ENCODE data around the gene RUFY4. TPM values are rescaled to one million over a fixed set of nuclear protein-coding genes. Genes with fewer than 3 reads are reported as not detected.
A peak's percentile ranks its signal among the peaks of the same experiment; 100 is the strongest.
"Not testable (repeated sequence)": the region's sequence is repeated elsewhere in the genome, so short reads cannot be mapped to it uniquely, and the experiment has no call there.

The RUFY4 gene
- under 1 TPM; 0.30 to 0.81 TPM for total RNA-seq
- polyA plus RNA-seq = under 1 TPM in 1 of 2 donors, not detected in 1; 0.16 TPM

- H3K36me3 Mint-ChIP-seq; H3K4me1 ChIP-seq (ENCODE audit: insufficient read depth, low read length); POLR2A ChIA-PET (ENCODE audit: partially characterized antibody): not testable (repeated sequence)
Measured at GRCh38 chr2:218068721-218069334, at the start of gene RUFY4. Gene RUFY4 (plus strand): TSS chr2:218069253. CDS start chr2:218070606, 1,353 bp downstream.

GRCh38 chr2:218019411-218020060, 49.5 kb upstream of the RUFY4 start:
- Mint-ChIP-seq H3K36me3 (no peaks in the 10 kb centered on the region), H3K27ac (no peak overlapping the region), H3K4me3 (no peak overlapping the region), H3K4me1 (peaks cover 0 to 1% (median 0%) of the 10 kb centered on the region in 4 donors), H3K27me3 (peaks cover 3 to 4% of the 10 kb centered on the region in 2 donors), H3K9me3 (no peaks in the 10 kb centered on the region)
- DNase-seq = no peak
- no peak overlapping the region for H3K4me3 ChIP-seq (ENCODE audit: low read length in 2 of 2)
- no peaks in the 10 kb centered on the region for H3K27me3 ChIP-seq (ENCODE audit: insufficient read depth, low read length)
- H3K36me3 ChIP-seq (ENCODE audit: insufficient read depth, low read length) = no peaks in the 10 kb centered on the region
- H3K4me1 ChIP-seq (ENCODE audit: insufficient read depth, low read length) = no peaks in the 10 kb centered on the region
- no peak overlapping the region for H3K27ac ChIP-seq (ENCODE audit: low read depth, low read length)
- POLR2A ChIA-PET (ENCODE audit: partially characterized antibody) = no interaction called here
- H3K9me3 ChIP-seq (ENCODE audit: control insufficient read depth in 1 of 2, low read length in 2 of 2) = no peaks in the 10 kb centered on the region
- CTCF ChIA-PET (ENCODE audit: partially characterized antibody) = no interaction called here
- intact Hi-C loops (cut with micrococcal nuclease) = no loop called here

More at GRCh38 chr2:218068721-218069334, at the start of gene RUFY4:
- not testable (repeated sequence) for H3K9me3 ChIP-seq (ENCODE audit: control insufficient read depth in 1 of 2, low read length in 2 of 2); H3K27ac ChIP-seq (ENCODE audit: low read depth, low read length); H3K9me3 Mint-ChIP-seq; H3K36me3 ChIP-seq (ENCODE audit: insufficient read depth, low read length); H3K27me3 ChIP-seq (ENCODE audit: insufficient read depth, low read length)
- peaks cover 7 to 22% of the 10 kb centered on the region in 2 donors for H3K27me3 Mint-ChIP-seq
- peak within 1 kb of the TSS; percentile 55 to 84 (median 74) for H3K4me3 Mint-ChIP-seq
- H3K4me3 ChIP-seq (ENCODE audit: low read length in 2 of 2) = peak within 1 kb of the TSS in 1 of 2 donors; percentile 48
- CTCF ChIA-PET (ENCODE audit: partially characterized antibody) = interaction anchor here (1.0 to 2.9 kb wide), 10 partner anchors 9 to 283 kb away, joined by 3 to 11 read pairs (median 4); no protein-coding TSS in a partner anchor
- intact Hi-C loops (cut with micrococcal nuclease) = loop anchor here (1.0 kb wide), 2 partner anchors 280 to 284 kb away; no protein-coding TSS in a partner anchor
- DNase-seq = peak; percentile 69 to 78 (median 77)
- H3K27ac Mint-ChIP-seq = peak within 1 kb of the TSS in 5 of 7 donors; percentile 42 to 72 (median 65)
- H3K4me1 Mint-ChIP-seq = peaks cover 3 to 11% (median 8%) of the 10 kb centered on the region in 4 donors

- H3K27me3 ChIP-seq (ENCODE audit: insufficient read depth, low read length) = no peaks in the 10 kb centered on the region
- Mint-ChIP-seq H3K9me3 (no peaks in the 10 kb centered on the region), H3K27me3 (peaks cover 2 to 3% of the 10 kb centered on the region in 2 donors), H3K27ac (no peak overlapping the region), H3K4me1 (no peaks in the 10 kb centered on the region), H3K36me3 (no peaks in the 10 kb centered on the region), H3K4me3 (no peak overlapping the region)
- no peaks in the 10 kb centered on the region for H3K4me1 ChIP-seq (ENCODE audit: insufficient read depth, low read length)
- no peak for DNase-seq
- intact Hi-C loops (cut with micrococcal nuclease) = no loop called here
- no peaks in the 10 kb centered on the region for H3K36me3 ChIP-seq (ENCODE audit: insufficient read depth, low read length)
- no peak overlapping the region for H3K4me3 ChIP-seq (ENCODE audit: low read length in 2 of 2)
- H3K9me3 ChIP-seq (ENCODE audit: control insufficient read depth in 1 of 2, low read length in 2 of 2) = no peaks in the 10 kb centered on the region
- ChIA-PET POLR2A (ENCODE audit: partially characterized antibody) (no interaction called here), CTCF (ENCODE audit: partially characterized antibody) (no interaction called here)
- no peak overlapping the region for H3K27ac ChIP-seq (ENCODE audit: low read depth, low read length)
Measured at GRCh38 chr2:218020281-218020680, 48.8 kb upstream of the RUFY4 start.

GRCh38 chr2:218020966-218021535, 48.0 kb upstream of the RUFY4 start:
- Histone ChIP-seq H3K27me3 (ENCODE audit: insufficient read depth, low read length) (no peaks in the 10 kb centered on the region), H3K36me3 (ENCODE audit: insufficient read depth, low read length) (no peaks in the 10 kb centered on the region), H3K27ac (ENCODE audit: low read depth, low read length) (no peak overlapping the region), H3K4me3 (ENCODE audit: low read length in 2 of 2) (no peak overlapping the region), H3K4me1 (ENCODE audit: insufficient read depth, low read length) (no peaks in the 10 kb centered on the region), H3K9me3 (ENCODE audit: control insufficient read depth in 1 of 2, low read length in 2 of 2) (no peaks in the 10 kb centered on the region)
- intact Hi-C loops (cut with micrococcal nuclease) = no loop called here
- no peak overlapping the region for H3K4me3 Mint-ChIP-seq
- no peaks in the 10 kb centered on the region for H3K4me1 Mint-ChIP-seq
- H3K36me3 Mint-ChIP-seq = no peaks in the 10 kb centered on the region
- ChIA-PET CTCF (ENCODE audit: partially characterized antibody) (no interaction called here), POLR2A (ENCODE audit: partially characterized antibody) (no interaction called here)
- peaks cover 2 to 3% of the 10 kb centered on the region in 2 donors for H3K27me3 Mint-ChIP-seq
- DNase-seq = no peak
- no peaks in the 10 kb centered on the region for H3K9me3 Mint-ChIP-seq
- no peak overlapping the region for H3K27ac Mint-ChIP-seq

- ChIA-PET POLR2A (ENCODE audit: partially characterized antibody) (no interaction called here), CTCF (ENCODE audit: partially characterized antibody) (no interaction called here)
- no peaks in the 10 kb centered on the region for H3K4me1 ChIP-seq (ENCODE audit: insufficient read depth, low read length)
- H3K27ac Mint-ChIP-seq = no peak overlapping the region
- no peak overlapping the region for H3K27ac ChIP-seq (ENCODE audit: low read depth, low read length)
- no peak for DNase-seq
- H3K9me3 Mint-ChIP-seq = no peaks in the 10 kb centered on the region
- no peaks in the 10 kb centered on the region for H3K4me1 Mint-ChIP-seq
- no peak overlapping the region for H3K4me3 Mint-ChIP-seq
- intact Hi-C loops (cut with micrococcal nuclease) = no loop called here
- no peaks in the 10 kb centered on the region for H3K36me3 Mint-ChIP-seq
- H3K36me3 ChIP-seq (ENCODE audit: insufficient read depth, low read length) = no peaks in the 10 kb centered on the region
- no peaks in the 10 kb centered on the region for H3K27me3 ChIP-seq (ENCODE audit: insufficient read depth, low read length)
- H3K4me3 ChIP-seq (ENCODE audit: low read length in 2 of 2) = no peak overlapping the region
- H3K9me3 ChIP-seq (ENCODE audit: control insufficient read depth in 1 of 2, low read length in 2 of 2) = no peaks in the 10 kb centered on the region
- peaks cover 2 to 3% of the 10 kb centered on the region in 2 donors for H3K27me3 Mint-ChIP-seq
Measured at GRCh38 chr2:218021536-218022071, 47.4 kb upstream of the RUFY4 start.

GRCh38 chr2:218022131-218022850, 46.8 kb upstream of the RUFY4 start:
- CTCF ChIA-PET (ENCODE audit: partially characterized antibody) = no interaction called here
- Mint-ChIP-seq H3K9me3 (no peaks in the 10 kb centered on the region), H3K27ac (no peak overlapping the region), H3K36me3 (no peaks in the 10 kb centered on the region), H3K4me3 (no peak overlapping the region), H3K27me3 (peaks cover 0 to 2% of the 10 kb centered on the region in 2 donors), H3K4me1 (no peaks in the 10 kb centered on the region)
- Histone ChIP-seq H3K9me3 (ENCODE audit: control insufficient read depth in 1 of 2, low read length in 2 of 2) (no peaks in the 10 kb centered on the region), H3K36me3 (ENCODE audit: insufficient read depth, low read length) (no peaks in the 10 kb centered on the region), H3K27me3 (ENCODE audit: insufficient read depth, low read length) (no peaks in the 10 kb centered on the region), H3K4me1 (ENCODE audit: insufficient read depth, low read length) (no peaks in the 10 kb centered on the region), H3K4me3 (ENCODE audit: low read length in 2 of 2) (no peak overlapping the region), H3K27ac (ENCODE audit: low read depth, low read length) (no peak overlapping the region)
- POLR2A ChIA-PET (ENCODE audit: partially characterized antibody) = no interaction called here
- no peak for DNase-seq
- intact Hi-C loops (cut with micrococcal nuclease) = no loop called here
